Kidney epithelial cell (primary cell): Measurements from ENCODE around the gene ENTPD8. TPM values are rescaled to one million over a fixed set of nuclear protein-coding genes. Genes with fewer than 3 reads are reported as not detected.

Source experiments
- DNase-seq: peaks from one replicate; pipeline ENCODE4 v3.0.0-alpha.2; 2010; ENCODE audit warnings: low read depth
- H3K27me3 ChIP-seq: 2 replicates; pipeline ENCODE4 v1.6.0; 2011; ENCODE audit warnings: low read length; ENCODE audit not compliant: control insufficient read depth, insufficient read depth
- H3K36me3 ChIP-seq: 2 replicates; pipeline ENCODE4 v1.5.1; 2011; ENCODE audit warnings: low read length; ENCODE audit not compliant: control insufficient read depth, insufficient read depth
- H3K4me3 ChIP-seq: 2 replicates; pipeline ENCODE4 v1.5.1; 2011; ENCODE audit warnings: low read depth, mild to moderate bottlenecking, control low read depth, low read length
- CTCF ChIP-seq: IDR thresholded peaks from 2 replicates; pipeline ENCODE4 v1.5.1; 2011; ENCODE audit warnings: mild to moderate bottlenecking, moderate library complexity, low read length, control low read depth, inconsistent platforms; ENCODE audit not compliant: insufficient read depth, poor library complexity, severe bottlenecking
- total RNA-seq: library from RNA; depleted of rRNA; stranded (reverse); fragments of >200 nt; gene quantifications from 2 replicates; pipeline ENCODE4 v1.2.3, GENCODE V29; 2015

ENTPD8 gene
- total RNA-seq, 1 donor from 2014 or later = not detected

GRCh38 chr9:137432687-137433348 lies 8.3 kb downstream of the ENTPD8 start:
- no peaks in the 10 kb centered on the region for H3K36me3 ChIP-seq
- H3K4me3 ChIP-seq = no peak overlapping the region
- peaks cover 49% of the 10 kb centered on the region for H3K27me3 ChIP-seq
- DNase-seq = no peak
- TF ChIP-seq CTCF = no peak

- no peak overlapping the region for H3K4me3 ChIP-seq
- no peak for TF ChIP-seq CTCF
- DNase-seq = no peak
- peaks cover 48% of the 10 kb centered on the region for H3K27me3 ChIP-seq
- no peaks in the 10 kb centered on the region for H3K36me3 ChIP-seq
Observed at GRCh38 chr9:137431416-137431931, 9.7 kb downstream of the ENTPD8 start.

GRCh38 chr9:137430723-137431415 lies 10.3 kb downstream of the ENTPD8 start:
- DNase-seq = no peak
- Histone ChIP-seq H3K27me3 (peaks cover 48% of the 10 kb centered on the region), H3K36me3 (no peaks in the 10 kb centered on the region), H3K4me3 (no peak overlapping the region)
- no peak for TF ChIP-seq CTCF

GRCh38 chr9:137429974-137430722 lies 11.0 kb downstream of the ENTPD8 start:
- TF ChIP-seq CTCF = no peak
- H3K36me3 ChIP-seq = no peaks in the 10 kb centered on the region
- H3K4me3 ChIP-seq = no peak overlapping the region
- peaks cover 48% of the 10 kb centered on the region for H3K27me3 ChIP-seq
- DNase-seq = no peak

GRCh38 chr9:137429546-137429890 lies 11.6 kb downstream of the ENTPD8 start:
- H3K36me3 ChIP-seq = no peaks in the 10 kb centered on the region
- H3K27me3 ChIP-seq = peaks cover 45% of the 10 kb centered on the region
- TF ChIP-seq CTCF = no peak
- H3K4me3 ChIP-seq = no peak overlapping the region
- DNase-seq = no peak
